GM12873 (cell line): Measurements from ENCODE around the gene BOLA2B.

Experiments used
- CTCF ChIP-seq: IDR thresholded peaks from 2 replicates; pipeline ENCODE4 v1.5.1; 2012; ENCODE audit warnings: low read depth, mild to moderate bottlenecking, moderate library complexity, low read length, control low read depth; ENCODE audit not compliant: insufficient read depth; ENCODE audit errors: missing control alignments

Gene BOLA2B

GRCh38 chr16:30184891-30185682 is 8.4 kb downstream of the BOLA2B start:
- TF ChIP-seq CTCF: no peak

DNA sequence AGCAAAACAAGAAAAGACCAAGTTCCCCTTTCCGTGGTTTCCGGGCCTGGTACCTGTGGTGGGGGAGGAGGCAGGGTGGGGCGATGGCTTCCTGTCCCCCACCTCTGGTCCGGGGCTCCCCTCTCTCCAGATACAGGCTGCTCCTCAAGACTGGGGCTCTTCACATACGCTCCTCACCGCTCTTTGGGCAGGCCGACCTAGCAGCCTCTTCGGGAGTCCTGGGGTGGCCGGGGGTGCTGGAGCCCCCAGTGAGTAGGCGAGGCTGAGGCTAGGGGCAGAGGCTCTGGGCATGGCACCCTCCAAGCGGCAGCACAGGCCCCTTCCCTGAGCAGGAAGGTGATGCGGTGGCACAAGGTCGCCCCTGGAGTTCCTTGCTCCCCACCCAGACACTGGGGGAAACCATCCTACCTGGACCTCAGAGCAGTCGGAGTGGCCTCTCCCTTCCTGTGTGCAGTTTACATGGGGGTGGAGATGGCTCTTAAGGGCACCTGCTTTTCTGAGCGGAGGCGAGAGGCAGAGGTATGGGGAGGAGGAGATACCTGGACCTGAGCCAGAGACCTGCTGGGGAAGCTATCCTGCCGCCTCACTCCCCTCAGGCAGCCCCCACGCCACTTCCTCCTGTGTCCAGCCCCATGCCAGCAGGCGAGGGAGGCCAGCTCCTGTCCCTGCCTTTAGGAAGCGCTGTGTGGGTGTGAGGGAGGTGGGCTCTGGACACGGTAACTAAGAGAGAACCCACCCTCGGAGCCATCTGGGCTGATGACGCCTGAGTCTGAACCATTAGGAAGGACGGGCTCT is 9.2 kb downstream of the BOLA2B start:
- no peak for TF ChIP-seq CTCF

GRCh38 chr16:30183233-30184095 is 10.0 kb downstream of the BOLA2B start, which contains the start of gene CORO1A:
Gene CORO1A (plus strand): TSS chr16:30183602. CDS start chr16:30185210, 1,608 bp downstream.
- TF ChIP-seq CTCF: no peak

DNA sequence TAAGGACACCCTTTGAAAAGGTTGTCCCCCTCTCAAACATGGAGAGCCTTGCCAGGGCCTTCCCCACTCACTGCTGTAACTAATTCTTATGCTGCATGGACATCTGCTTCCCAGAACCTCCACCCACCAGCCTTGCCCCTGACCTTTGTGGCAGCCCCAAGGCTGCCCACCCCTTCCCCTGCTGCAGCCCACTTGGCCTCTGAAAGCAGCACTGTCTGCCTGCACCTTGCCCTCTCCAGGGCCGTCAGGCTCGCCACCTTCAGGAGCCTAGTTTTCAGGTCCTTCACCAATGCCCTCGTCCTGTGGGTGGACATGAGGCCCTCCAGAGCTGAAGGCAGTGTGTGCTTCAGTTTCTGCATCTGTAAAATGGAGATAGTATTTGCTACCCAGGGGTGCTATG is 12.7 kb downstream of the BOLA2B start:
- TF ChIP-seq CTCF: no peak

GRCh38 chr16:30179931-30180330 is 13.5 kb downstream of the BOLA2B start:
- no peak for TF ChIP-seq CTCF

- no peak for TF ChIP-seq CTCF
Observed at GRCh38 chr16:30179195-30179594, 14.3 kb downstream of the BOLA2B start.
